SK-N-SH (cell line): Measurements from ENCODE around the gene FETUB. TPM values are rescaled to one million over a fixed set of nuclear protein-coding genes. Genes with fewer than 3 reads are reported as not detected.

ENCODE experiments used
- CTCF ChIA-PET: fragments of 300-600, 350-600 bp; formaldehyde crosslinking; extraction: SDS; loops from one replicate; lab custom pipeline; 2021; lab: Yijun Ruan, JAX
- POLR2A ChIA-PET: fragments of 350-600 bp; sonication (Branson Sonifier 250); formaldehyde crosslinking; extraction: SDS; loops from one replicate; lab custom pipeline; 2020; ENCODE audit warnings: antibody characterized with exemption, inconsistent platforms; lab: Yijun Ruan, JAX
- DNase-seq: peaks from one replicate; pipeline ENCODE4 v3.0.0; 2012
- H2AFZ ChIP-seq: fragments of 200-600 bp; sonication (generic); 2 replicates; pipeline ENCODE4 v1.8.1; 2016; ENCODE audit warnings: antibody characterized with exemption, mild to moderate bottlenecking, low read depth
- H3F3A ChIP-seq: fragments of 200-600 bp; sonication (generic); replicated peaks from 2 replicates; pipeline ENCODE3; 2016; ENCODE audit warnings: antibody characterized with exemption, mild to moderate bottlenecking; ENCODE audit not compliant: insufficient read depth
- H3K27ac ChIP-seq, 2 experiments: fragments of 200-500 bp in 1 of 2; fragments of 200-600 bp in 1 of 2; sonication (Bioruptor generic) in 1 of 2; sonication (generic), shearing (Covaris generic) in 1 of 2; 2 replicates each; pipeline versions ENCODE4 v1.5.1 to v1.6.1; 2014 to 2016; ENCODE audit warnings: low read depth in 2 of 2, inconsistent platforms in 1 of 2, low read length in 1 of 2, mild to moderate bottlenecking in 1 of 2, mixed read lengths in 1 of 2
- H3K27me3 ChIP-seq: fragments of 200-600 bp; sonication (generic), shearing (Covaris generic); 2 replicates; pipeline ENCODE4 v1.6.1; 2016; ENCODE audit warnings: mixed run types; ENCODE audit not compliant: insufficient read depth
- H3K36me3 ChIP-seq, 2 experiments: fragments of 200-500 bp in 1 of 2; fragments of 200-600 bp in 1 of 2; sonication (Bioruptor generic) in 1 of 2; sonication (generic) in 1 of 2; replicated peaks in 1 of 2; 2 replicates each; pipeline versions ENCODE3 to v1.5.1; 2014 to 2016; ENCODE audit warnings: low read length in 1 of 2, mild to moderate bottlenecking in 1 of 2; ENCODE audit not compliant: insufficient read depth in 2 of 2, control insufficient read depth in 1 of 2
- H3K4me1 ChIP-seq, 2 experiments: fragments of 200-500 bp in 1 of 2; fragments of 200-600 bp in 1 of 2; sonication (Bioruptor generic) in 1 of 2; sonication (generic), shearing (Covaris generic) in 1 of 2; 2 replicates each; pipeline versions ENCODE4 v1.5.1 to v1.6.1; 2014 to 2016; ENCODE audit warnings: low read depth in 1 of 2, low read length in 1 of 2, mixed run types in 1 of 2; ENCODE audit not compliant: insufficient read depth in 2 of 2, control insufficient read depth in 1 of 2
- H3K4me2 ChIP-seq: fragments of 200-600 bp; sonication (generic), shearing (Covaris generic); 2 replicates; pipeline ENCODE4 v1.6.1; 2017; ENCODE audit warnings: mixed run types
- H3K4me3 ChIP-seq, 2 experiments: fragments of 200-500 bp in 1 of 2; fragments of 200-600 bp in 1 of 2; sonication (Bioruptor generic) in 1 of 2; sonication (generic), shearing (Covaris generic) in 1 of 2; 2 replicates each; pipeline versions ENCODE4 v1.5.1 to v1.8.1; 2014 to 2016; ENCODE audit warnings: low read depth in 2 of 2, inconsistent platforms in 1 of 2, low read length in 1 of 2, mild to moderate bottlenecking in 1 of 2, mixed read lengths in 1 of 2, moderate library complexity in 1 of 2
- H3K79me2 ChIP-seq: fragments of 200-600 bp; sonication (generic); 2 replicates; pipeline ENCODE4 v1.8.1; 2017; ENCODE audit warnings: mild to moderate bottlenecking; ENCODE audit not compliant: insufficient read depth
- H3K9ac ChIP-seq: fragments of 200-600 bp; sonication (generic); 2 replicates; pipeline ENCODE4 v1.6.1; 2017; ENCODE audit warnings: mixed run types
- H3K9me2 ChIP-seq: fragments of 200-600 bp; sonication (generic); 2 replicates; pipeline ENCODE4 v1.6.1; 2017; ENCODE audit warnings: mixed run types
- H3K9me3 ChIP-seq: fragments of 200-600 bp; sonication (generic); 2 replicates; pipeline ENCODE4 v1.6.1; 2017; ENCODE audit warnings: mixed run types, mild to moderate bottlenecking, moderate library complexity
- H4K20me1 ChIP-seq: fragments of 200-600 bp; sonication (generic); 2 replicates; pipeline ENCODE4 v1.6.1; 2017; ENCODE audit warnings: mild to moderate bottlenecking, mixed run types; ENCODE audit not compliant: insufficient read depth
- CHD2 ChIP-seq: fragments of 150-350 bp; IDR thresholded peaks from 2 replicates; pipeline ENCODE4 v1.6.1; 2018; ENCODE audit warnings: low read length; ENCODE audit not compliant: partially characterized antibody
- CTCF ChIP-seq: fragments of 200-600 bp; sonication (generic); IDR thresholded peaks from 2 replicates; pipeline ENCODE4 v1.6.1; 2017; ENCODE audit warnings: antibody characterized with exemption, mild to moderate bottlenecking, moderate library complexity
- ELF1 ChIP-seq: IDR thresholded peaks from 2 replicates; pipeline ENCODE4 v1.4.0; 2012
- EP300 ChIP-seq, 2 experiments: IDR thresholded peaks; 2 replicates each; pipeline versions ENCODE4 v1.4.0 to v1.6.1; 2012; ENCODE audit warnings: borderline replicate concordance in 1 of 2, low read depth in 1 of 2, low read length in 1 of 2
- EZH2phosphoT487 ChIP-seq: fragments of 200-600 bp; sonication (generic); IDR thresholded peaks from 2 replicates; pipeline ENCODE4 v1.6.1; 2017; ENCODE audit warnings: low read depth, mixed run types, mild to moderate bottlenecking, antibody characterized with exemption, moderate library complexity, borderline replicate concordance
- FOSL2 ChIP-seq: IDR thresholded peaks from 2 replicates; pipeline ENCODE4 v1.4.0; 2012; ENCODE audit warnings: low read depth, mild to moderate bottlenecking, moderate library complexity, borderline replicate concordance
- FOXM1 ChIP-seq: IDR thresholded peaks from 2 replicates; pipeline ENCODE4 v1.4.0; 2012; ENCODE audit warnings: low read depth, mild to moderate bottlenecking
- JUND ChIP-seq: IDR thresholded peaks from 2 replicates; pipeline ENCODE4 v1.4.0; 2012
- MXI1 ChIP-seq: IDR thresholded peaks from 2 replicates; pipeline ENCODE4 v1.6.1; 2012; ENCODE audit warnings: mild to moderate bottlenecking, low read depth, low read length, improper control_type of control experiment
- NFIC ChIP-seq: IDR thresholded peaks from 2 replicates; pipeline ENCODE4 v1.4.0; 2012; ENCODE audit warnings: borderline replicate concordance
- REST ChIP-seq: IDR thresholded peaks from 2 replicates; pipeline ENCODE4 v1.6.1; 2012; ENCODE audit warnings: mild to moderate bottlenecking, low read depth, low read length, moderate library complexity
- RFX5 ChIP-seq: IDR thresholded peaks from 2 replicates; pipeline ENCODE4 v1.6.1; 2012; ENCODE audit warnings: mild to moderate bottlenecking, improper control_type of control experiment, low read length
- RXRA ChIP-seq: IDR thresholded peaks from 2 replicates; pipeline ENCODE4 v1.4.0; 2012; ENCODE audit warnings: low read depth, mild to moderate bottlenecking, borderline replicate concordance
- SIN3A ChIP-seq: IDR thresholded peaks from 2 replicates; pipeline ENCODE4 v1.6.1; 2012; ENCODE audit warnings: low read depth, mild to moderate bottlenecking, low read length, moderate library complexity, borderline replicate concordance
- TEAD4 ChIP-seq: IDR thresholded peaks from 2 replicates; pipeline ENCODE4 v1.4.0; 2012; ENCODE audit warnings: mild to moderate bottlenecking, borderline replicate concordance; ENCODE audit not compliant: insufficient read depth
- USF1 ChIP-seq: IDR thresholded peaks from 2 replicates; pipeline ENCODE4 v1.4.0; 2012; ENCODE audit warnings: low read depth, borderline replicate concordance
- USF2 ChIP-seq: fragments of 150-350 bp; IDR thresholded peaks from 2 replicates; pipeline ENCODE4 v1.6.1; 2017; ENCODE audit warnings: antibody characterized with exemption, low read length, low read depth, borderline replicate concordance
- WGBS: methylation state at CpG from one replicate; pipeline ENCODE4 v1.1.6; 2017; ENCODE audit warnings: low lambda C conversion rate; 5-methylcytosine and 5-hydroxymethylcytosine counted together
- polyA plus RNA-seq, 3 experiments: library from polyadenylated mRNA; depleted of rRNA; stranded (reverse); fragments of >200 nt; gene quantifications; 2 replicates each; pipeline ENCODE4 v1.2.3, GENCODE V29; 2012

The FETUB gene
- polyA plus RNA-seq, 1 of the 3 experiments (the other 2 are of a cell fraction), result 0.05 TPM

- H3K4me3 ChIP-seq, result no peak overlapping the region
- no peaks in the 10 kb centered on the region; a peak in 1 of 4 replicates for H3K4me1 ChIP-seq
- 44% methylated on average over 2 of the region's 2 CpGs for WGBS
- H3K27ac ChIP-seq, result no peak overlapping the region
- H3K9ac ChIP-seq, result no peak overlapping the region
- no peak overlapping the region for H2AFZ ChIP-seq
- CTCF ChIA-PET, result interaction anchor here (0.6 to 1.9 kb wide), 5 partner anchors 8 to 215 kb away, joined by 3 to 11 read pairs (median 6); no protein-coding TSS in a partner anchor
- no peaks in the 10 kb centered on the region for H3K36me3 ChIP-seq
- no peaks in the 10 kb centered on the region for H3K79me2 ChIP-seq
- no peaks in the 10 kb centered on the region for H3F3A ChIP-seq
- TF ChIP-seq REST, result no peak
- no peak for TF ChIP-seq MXI1
- no peak for TF ChIP-seq RFX5
- no peak for TF ChIP-seq USF2
- no peak for TF ChIP-seq USF1
- no peak for TF ChIP-seq SIN3A
- TF ChIP-seq CHD2, result no peak
- TF ChIP-seq FOXM1, result no peak
- no peak for TF ChIP-seq TEAD4
- TF ChIP-seq ELF1, result no peak
- TF ChIP-seq NFIC, result no peak
- TF ChIP-seq FOSL2, result no peak
- no peak for TF ChIP-seq JUND
- TF ChIP-seq RXRA, result no peak
- no peak for TF ChIP-seq EZH2phosphoT487
- TF ChIP-seq EP300 (IDR thresholded peaks at IDR 0.05; ENCODE audit: borderline replicate concordance in 1 of 2, low read depth in 1 of 2, low read length in 1 of 2), result no peak
- TF ChIP-seq CTCF, result no peak
- TF ChIP-seq, all 33 proteins: peak for 0
- POLR2A ChIA-PET, result no interaction called here
- no peaks in the 10 kb centered on the region for H4K20me1 ChIP-seq
- no peak for DNase-seq
- no peak overlapping the region for H3K4me2 ChIP-seq
- no peaks in the 10 kb centered on the region for H3K9me2 ChIP-seq
- no peaks in the 10 kb centered on the region; the same call in 1 of the 2 replicates for H3K27me3 ChIP-seq
- no peaks in the 10 kb centered on the region for H3K9me3 ChIP-seq
Measured at GRCh38 chr3:186608624-186609215, 31.5 kb upstream of the FETUB start.
